Keratinocyte (primary cell): ENCODE data around the gene TCIRG1. TPM values are rescaled to one million over a fixed set of nuclear protein-coding genes. Genes with fewer than 3 reads are reported as not detected.

Source experiments
- DNase-seq: peaks from one replicate; pipeline ENCODE4 v3.0.0-alpha.2; 2011; ENCODE audit warnings: low read depth, missing footprints, low spot score
- FAIRE-seq: peaks from 2 replicates; lab custom pipeline; 2011; peaks lifted over from hg19 to GRCh38; lab: Jason Lieb, UNC
- H2AFZ ChIP-seq: 2 replicates; pipeline ENCODE4 v1.6.0; 2012; ENCODE audit warnings: low read length, control low read depth, inconsistent platforms; ENCODE audit not compliant: control insufficient read depth
- H3K27ac ChIP-seq: 2 replicates; pipeline ENCODE4 v1.5.1; 2011; ENCODE audit warnings: low read length; ENCODE audit not compliant: control insufficient read depth, insufficient read depth
- H3K27me3 ChIP-seq: 3 replicates; pipeline ENCODE4 v1.6.0; 2011; ENCODE audit warnings: low read length; ENCODE audit not compliant: control insufficient read depth, insufficient read depth; ENCODE audit errors: extremely low read depth
- H3K36me3 ChIP-seq, 2 experiments: 2 replicates in 1 of 2; 3 replicates in 1 of 2; pipeline ENCODE4 v1.5.1; 2011; ENCODE audit warnings: low read length in 2 of 2, mild to moderate bottlenecking in 1 of 2; ENCODE audit not compliant: control insufficient read depth in 2 of 2, insufficient read depth in 2 of 2; ENCODE audit errors: extremely low read depth in 1 of 2
- H3K4me1 ChIP-seq: 3 replicates; pipeline ENCODE4 v1.5.1; 2011; ENCODE audit warnings: low read length; ENCODE audit not compliant: control insufficient read depth, insufficient read depth; ENCODE audit errors: extremely low read depth
- H3K4me2 ChIP-seq: 3 replicates; pipeline ENCODE4 v1.6.0; 2011; ENCODE audit warnings: low read depth, low read length; ENCODE audit not compliant: control insufficient read depth, insufficient read depth; ENCODE audit errors: extremely low read depth
- H3K4me3 ChIP-seq, 3 experiments: fragments of 200-600 bp in 1 of 3; sonication (generic) in 1 of 3; 2 replicates in 2 of 3; 3 replicates in 1 of 3; pipeline ENCODE4 v1.5.1; 2011 to 2016; ENCODE audit warnings: low read length in 3 of 3, mild to moderate bottlenecking in 3 of 3, control low read depth in 2 of 3, inconsistent platforms in 1 of 3, low read depth in 1 of 3, mixed read lengths in 1 of 3, mixed run types in 1 of 3, moderate library complexity in 1 of 3; ENCODE audit not compliant: control insufficient read depth in 2 of 3, insufficient read depth in 2 of 3; ENCODE audit errors: extremely low read depth in 1 of 3
- H3K79me2 ChIP-seq: 2 replicates; pipeline ENCODE4 v1.6.0; 2012; ENCODE audit warnings: low read length; ENCODE audit not compliant: control insufficient read depth, insufficient read depth
- H3K9ac ChIP-seq: 3 replicates; pipeline ENCODE4 v1.6.0; 2011; ENCODE audit warnings: low read length; ENCODE audit not compliant: control insufficient read depth, insufficient read depth; ENCODE audit errors: extremely low read depth
- H3K9me1 ChIP-seq: 3 replicates; pipeline ENCODE4 v1.6.0; 2011; ENCODE audit warnings: low read length; ENCODE audit not compliant: control insufficient read depth, insufficient read depth; ENCODE audit errors: extremely low read depth
- H3K9me3 ChIP-seq: 2 replicates; pipeline ENCODE4 v1.5.1; 2012; ENCODE audit warnings: low read depth, low read length; ENCODE audit not compliant: control insufficient read depth
- H4K20me1 ChIP-seq: 3 replicates; pipeline ENCODE4 v1.6.0; 2011; ENCODE audit warnings: low read length; ENCODE audit not compliant: control insufficient read depth, insufficient read depth; ENCODE audit errors: extremely low read depth
- EZH2 ChIP-seq: IDR thresholded peaks from one replicate; pipeline ENCODE4 v1.6.1; 2012; ENCODE audit warnings: inconsistent platforms, mild to moderate bottlenecking, low read length, moderate library complexity
- dilution Hi-C: fragments of 300-500 bp; cut with MboI; formaldehyde crosslinking; loops from one replicate; pipeline ENCODE4 v1.7.0; 2020; ENCODE audit warnings: low sequenced_read_pairs; ENCODE audit not compliant: extremely low pct_ligation_motif_present
- polyA plus RNA-seq, 5 experiments: library from polyadenylated mRNA; depleted of rRNA in 3 of 5; stranded (reverse) in 3 of 5; stranded (forward) in 1 of 5; unstranded in 1 of 5; fragments of >200 nt; gene quantifications; 1 replicate in 1 of 5; 2 replicates in 3 of 5; 3 replicates in 1 of 5; pipeline versions ENCODE4 v1.2.1 to v1.2.3, GENCODE V29; 2011 to 2012; ENCODE audit warnings: missing spikeins in 2 of 5, low read depth in 1 of 5, low replicate concordance in 1 of 5
- TF ChIP-seq, protein P1 (sequence below), 3 experiments: IDR thresholded peaks in 1 of 3; conservative IDR thresholded peaks in 1 of 3; optimal IDR thresholded peaks in 1 of 3; 2 replicates in 2 of 3; 3 replicates in 1 of 3; pipeline versions ENCODE3 to v1.5.1; 2011; ENCODE audit warnings: low read length in 3 of 3, mild to moderate bottlenecking in 3 of 3, moderate library complexity in 2 of 3, control low read depth in 1 of 3, inconsistent platforms in 1 of 3; ENCODE audit not compliant: insufficient read depth in 2 of 3; ENCODE audit errors: extremely low read depth in 1 of 3

Gene TCIRG1
- polyA plus RNA-seq, 1 donor (not counting 4 experiments of a cell fraction or from before 2014, with no cell fraction given): 12.7 TPM

DNA sequence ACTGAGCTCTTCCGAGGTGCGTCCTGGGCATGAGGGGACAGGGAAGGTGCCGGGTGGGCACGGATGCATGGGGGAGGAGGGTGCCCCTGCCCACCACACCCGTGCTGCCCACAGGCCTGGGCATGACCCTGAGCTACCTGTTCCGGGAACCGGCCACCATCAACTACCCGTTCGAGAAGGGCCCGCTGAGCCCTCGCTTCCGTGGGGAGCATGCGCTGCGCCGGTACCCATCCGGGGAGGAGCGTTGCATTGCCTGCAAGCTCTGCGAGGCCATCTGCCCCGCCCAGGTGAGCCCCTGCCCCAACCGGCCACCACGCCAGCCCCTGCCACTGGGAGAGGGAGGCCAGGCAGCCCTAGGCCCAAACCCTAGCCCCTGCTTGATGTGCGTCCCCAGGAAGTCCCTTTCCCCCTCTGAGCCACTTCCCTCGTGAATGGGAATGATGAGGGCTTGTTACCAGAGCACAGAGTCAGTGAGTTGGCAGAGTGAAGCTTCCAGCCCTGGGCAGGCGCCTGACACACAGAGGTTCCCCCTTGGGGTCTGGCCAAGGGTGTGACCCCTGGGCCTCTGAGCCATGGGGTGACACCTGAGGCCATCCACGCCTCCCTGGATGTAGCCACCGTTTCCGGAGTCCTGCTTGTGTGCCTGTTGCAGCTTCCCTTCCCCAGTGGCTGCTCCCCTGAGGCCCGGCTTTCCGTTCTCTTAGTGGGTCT lies 5.7 kb upstream of the TCIRG1 start:
- H4K20me1 ChIP-seq: no peaks in the 10 kb centered on the region
- dilution Hi-C loops: no loop called here
- H3K27me3 ChIP-seq: no peaks in the 10 kb centered on the region

DNA sequence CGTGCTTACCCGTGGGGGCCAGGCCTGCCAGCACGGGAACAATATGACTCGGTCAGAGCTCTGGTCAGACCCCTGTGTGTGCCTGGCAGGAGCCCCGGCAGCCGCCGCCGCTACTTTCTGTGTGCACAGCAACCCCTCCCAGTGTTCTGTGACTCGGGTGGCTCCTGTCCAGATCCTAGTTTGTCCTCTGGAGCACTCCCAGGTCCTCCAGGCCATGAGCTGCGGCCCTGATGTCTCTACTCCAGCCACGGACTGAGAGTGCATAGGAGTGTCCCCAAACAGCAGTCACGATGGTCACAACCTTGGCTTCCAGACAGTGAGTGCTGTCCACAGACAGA lies 5.1 kb upstream of the TCIRG1 start:
- no peak for FAIRE-seq
- peaks cover 10 to 21% of the 10 kb centered on the region in 2 experiments for H3K36me3 ChIP-seq
- no peaks in the 10 kb centered on the region for H3K27me3 ChIP-seq
- H2AFZ ChIP-seq: no peak overlapping the region
- peaks cover 24% of the 10 kb centered on the region for H3K79me2 ChIP-seq
- no peak for DNase-seq
- H4K20me1 ChIP-seq: no peaks in the 10 kb centered on the region
- H3K27ac ChIP-seq: no peak overlapping the region
- no peak overlapping the region for H3K4me2 ChIP-seq
- TF ChIP-seq, protein P1, sequence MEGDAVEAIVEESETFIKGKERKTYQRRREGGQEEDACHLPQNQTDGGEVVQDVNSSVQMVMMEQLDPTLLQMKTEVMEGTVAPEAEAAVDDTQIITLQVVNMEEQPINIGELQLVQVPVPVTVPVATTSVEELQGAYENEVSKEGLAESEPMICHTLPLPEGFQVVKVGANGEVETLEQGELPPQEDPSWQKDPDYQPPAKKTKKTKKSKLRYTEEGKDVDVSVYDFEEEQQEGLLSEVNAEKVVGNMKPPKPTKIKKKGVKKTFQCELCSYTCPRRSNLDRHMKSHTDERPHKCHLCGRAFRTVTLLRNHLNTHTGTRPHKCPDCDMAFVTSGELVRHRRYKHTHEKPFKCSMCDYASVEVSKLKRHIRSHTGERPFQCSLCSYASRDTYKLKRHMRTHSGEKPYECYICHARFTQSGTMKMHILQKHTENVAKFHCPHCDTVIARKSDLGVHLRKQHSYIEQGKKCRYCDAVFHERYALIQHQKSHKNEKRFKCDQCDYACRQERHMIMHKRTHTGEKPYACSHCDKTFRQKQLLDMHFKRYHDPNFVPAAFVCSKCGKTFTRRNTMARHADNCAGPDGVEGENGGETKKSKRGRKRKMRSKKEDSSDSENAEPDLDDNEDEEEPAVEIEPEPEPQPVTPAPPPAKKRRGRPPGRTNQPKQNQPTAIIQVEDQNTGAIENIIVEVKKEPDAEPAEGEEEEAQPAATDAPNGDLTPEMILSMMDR (optimal IDR thresholded peaks at IDR 0.05 in 1 of 3, IDR thresholded peaks at IDR 0.05 in 1 of 3, conservative IDR thresholded peaks at IDR 0.05 in 1 of 3; ENCODE audit: extremely low read depth in 1 of 3, insufficient read depth in 2 of 3, low read length in 3 of 3): no peak
- TF ChIP-seq EZH2: no peak
- H3K9me1 ChIP-seq: no peaks in the 10 kb centered on the region
- dilution Hi-C loops: no loop called here
- H3K4me3 ChIP-seq: no peak overlapping the region
- H3K9me3 ChIP-seq: no peaks in the 10 kb centered on the region
- no peak overlapping the region for H3K9ac ChIP-seq
- peaks cover 18% of the 10 kb centered on the region for H3K4me1 ChIP-seq

More for the DNA sequence above, 5.7 kb upstream of the TCIRG1 start:
- TF ChIP-seq, protein P1 (optimal IDR thresholded peaks at IDR 0.05 in 1 of 3, IDR thresholded peaks at IDR 0.05 in 1 of 3, conservative IDR thresholded peaks at IDR 0.05 in 1 of 3; ENCODE audit: extremely low read depth in 1 of 3, insufficient read depth in 2 of 3, low read length in 3 of 3): no peak
- no peak for TF ChIP-seq EZH2
- no peak for FAIRE-seq
- no peaks in the 10 kb centered on the region for H3K9me1 ChIP-seq
- H3K27ac ChIP-seq: no peak overlapping the region
- no peak overlapping the region for H3K4me2 ChIP-seq
- peaks cover 24% of the 10 kb centered on the region for H3K79me2 ChIP-seq
- H2AFZ ChIP-seq: no peak overlapping the region
- no peak overlapping the region for H3K9ac ChIP-seq
- H3K4me3 ChIP-seq: no peak overlapping the region
- H3K36me3 ChIP-seq: peaks cover 10 to 21% of the 10 kb centered on the region in 2 experiments
- peaks cover 20% of the 10 kb centered on the region for H3K4me1 ChIP-seq
- DNase-seq: no peak
- no peaks in the 10 kb centered on the region for H3K9me3 ChIP-seq
